SK-N-MC (cell line): ENCODE measurements around the gene SLC5A5.

Experiments used
- EZH2 ChIP-seq: fragments of 200-600 bp; sonication (generic); IDR thresholded peaks from one replicate; pipeline ENCODE4 v1.6.1; 2017; ENCODE audit warnings: antibody characterized with exemption
- POLR2AphosphoS5 ChIP-seq: IDR thresholded peaks from 2 replicates; pipeline ENCODE4 v1.6.1; 2012; ENCODE audit warnings: mild to moderate bottlenecking, low read depth, low read length, borderline replicate concordance

DNA sequence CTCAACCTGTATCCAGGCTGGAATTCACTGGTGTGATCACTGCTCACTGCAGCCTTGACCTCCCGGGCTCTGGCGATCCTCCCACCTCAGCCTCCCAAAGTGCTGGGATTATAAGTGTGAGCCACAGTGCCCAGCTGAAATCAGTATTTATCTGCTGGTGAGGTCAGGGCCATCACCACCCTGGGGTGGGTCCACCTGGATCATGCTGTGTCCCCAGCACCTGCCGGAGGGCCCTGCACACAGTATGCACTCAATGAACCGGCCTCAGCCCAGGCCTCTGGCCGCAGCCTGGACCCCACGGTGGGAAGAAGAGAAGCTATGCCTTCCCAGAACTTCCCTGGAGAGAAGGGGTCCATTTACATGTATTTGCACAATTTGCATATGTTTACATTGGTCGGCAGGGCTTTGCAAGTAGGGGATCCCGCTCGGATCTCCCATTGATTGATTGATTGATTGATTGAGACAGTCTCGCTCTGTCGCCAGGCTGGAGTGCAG is 2.6 kb upstream of the SLC5A5 start:
- no peak for TF ChIP-seq POLR2AphosphoS5
- TF ChIP-seq EZH2 = no peak
